Activated CD8-positive, alpha-beta memory T cell treated with anti-CD3 and anti-CD28 coated beads, Interleukin-2, amount 50 U/mL, for 4 hours (primary cell): ENCODE data around the gene PHOSPHO1.

Experiments used
- DNase-seq: peaks from one replicate; pipeline ENCODE4 v3.0.0-alpha.2; 2020

The PHOSPHO1 gene

DNA sequence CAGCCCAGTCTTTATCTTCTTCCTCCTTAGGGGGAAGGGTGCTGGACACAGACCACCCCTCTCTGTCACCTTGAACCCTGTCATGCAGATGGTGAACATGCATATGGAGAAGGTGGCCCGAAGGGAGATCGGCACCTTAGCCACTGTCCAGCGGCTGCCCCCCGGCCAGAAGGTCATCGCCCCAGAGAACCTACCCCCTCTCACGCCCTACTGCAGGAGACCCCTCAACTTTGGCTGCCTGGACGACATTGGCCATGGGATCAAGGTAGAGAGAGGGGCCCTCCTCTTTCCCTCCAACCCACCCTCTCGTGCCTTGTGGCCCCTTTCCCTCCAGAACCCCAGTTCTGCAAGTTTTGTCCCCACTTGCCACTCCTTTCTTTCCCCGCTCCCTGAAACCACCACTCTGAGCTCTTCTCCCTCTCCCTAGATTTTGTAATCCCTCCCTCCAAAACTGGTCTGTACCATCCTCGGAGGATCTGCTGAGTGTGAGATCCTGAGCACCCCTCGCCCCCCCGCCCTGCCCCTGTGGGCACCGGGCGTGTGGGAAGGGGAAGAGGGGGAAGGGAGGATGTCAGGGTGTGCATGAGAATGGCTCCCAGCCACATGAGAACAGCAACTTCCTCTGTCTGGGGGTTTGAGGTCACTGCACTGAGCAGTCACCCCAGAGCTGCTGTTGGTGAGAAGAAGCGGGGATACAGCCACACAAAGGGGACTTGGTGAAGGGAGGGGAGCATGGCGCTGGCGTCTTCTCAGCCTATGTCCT, 12.8 kb downstream of the PHOSPHO1 start:
- DNase-seq, result peak; percentile 68

DNA sequence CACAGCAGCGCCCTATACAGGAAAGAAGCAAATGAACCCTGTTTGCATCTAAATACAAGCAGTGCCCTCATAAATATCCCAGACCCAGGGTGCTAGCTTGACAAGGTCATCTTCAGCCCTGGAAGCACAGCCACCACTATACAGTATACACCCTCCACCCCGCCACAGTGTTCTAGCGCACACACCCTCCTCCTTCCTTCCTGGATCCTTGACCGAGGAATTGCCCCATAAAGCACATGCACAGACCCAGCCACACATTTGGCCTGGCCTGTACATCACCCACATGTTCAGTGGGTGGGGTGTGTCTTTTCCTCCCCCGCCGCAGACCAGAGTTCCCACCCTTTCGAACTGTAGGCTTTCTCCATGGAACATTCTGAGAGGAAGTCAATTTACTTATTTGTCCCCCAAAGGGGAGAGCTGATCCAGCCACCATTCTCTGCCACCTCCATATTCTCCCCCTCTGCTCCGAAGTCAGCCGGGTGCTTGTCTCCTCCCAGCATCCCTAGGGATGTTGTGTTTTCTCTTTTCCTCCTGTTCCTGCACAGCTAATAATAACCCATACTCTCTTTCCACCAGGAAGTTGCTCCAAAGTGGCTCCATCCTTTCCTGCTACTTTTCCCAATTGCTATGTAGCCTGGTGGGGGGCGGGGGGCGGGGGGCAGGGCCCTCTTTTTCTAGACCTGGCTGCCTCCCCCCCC, 13.5 kb downstream of the PHOSPHO1 start:
- no peak for DNase-seq

DNA sequence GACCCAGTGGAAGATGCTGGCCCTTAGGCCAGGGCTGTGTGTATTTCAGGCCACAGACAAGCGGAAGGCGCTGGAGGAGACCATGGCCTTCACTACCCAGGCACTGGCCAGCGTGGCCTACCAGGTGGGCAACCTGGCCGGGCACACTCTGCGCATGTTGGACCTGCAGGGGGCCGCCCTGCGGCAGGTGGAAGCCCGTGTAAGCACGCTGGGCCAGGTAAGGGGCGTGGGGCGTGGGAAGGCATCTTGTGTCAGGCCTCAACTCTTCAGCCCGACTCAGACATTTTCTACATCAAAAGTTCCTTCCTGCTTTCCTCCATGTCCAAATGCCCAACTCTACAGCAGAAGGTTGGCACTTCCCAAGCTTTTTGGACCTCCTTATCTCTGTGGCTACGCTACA, 14.1 kb downstream of the PHOSPHO1 start:
- no peak for DNase-seq

DNA sequence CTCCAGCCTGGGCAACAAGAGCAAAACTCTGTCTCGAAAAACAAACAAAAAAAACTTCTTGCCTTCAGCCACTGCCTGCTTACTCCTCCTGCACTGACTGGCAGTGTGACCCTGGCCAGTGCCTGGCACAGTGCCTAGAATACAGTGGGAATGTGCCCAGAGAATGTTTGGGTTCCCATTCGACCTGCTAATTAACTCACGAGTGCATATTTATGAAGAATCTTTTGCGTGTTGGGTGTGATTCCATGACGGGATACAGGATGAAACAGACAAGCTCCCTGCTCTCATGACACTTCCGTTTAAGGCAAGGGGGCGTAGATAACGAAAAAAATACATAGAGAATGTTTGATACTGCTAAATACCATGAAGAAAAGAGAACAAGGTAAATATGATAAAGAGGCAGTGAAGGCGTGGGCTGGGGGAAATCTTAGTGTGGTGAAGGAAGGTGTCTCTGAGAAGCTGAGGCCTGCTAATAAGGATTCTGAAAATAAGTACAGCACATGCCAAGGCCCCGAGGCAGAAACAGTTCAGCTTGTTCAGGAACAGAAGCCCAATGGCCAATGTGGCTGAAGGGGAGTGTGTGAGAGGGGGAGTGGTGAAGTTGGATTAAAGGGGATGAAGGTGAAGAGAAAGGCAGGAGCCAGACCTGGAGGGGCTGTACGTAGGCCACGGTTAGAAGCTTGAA, 15.8 kb downstream of the PHOSPHO1 start:
- peak; percentile 50 for DNase-seq

DNA sequence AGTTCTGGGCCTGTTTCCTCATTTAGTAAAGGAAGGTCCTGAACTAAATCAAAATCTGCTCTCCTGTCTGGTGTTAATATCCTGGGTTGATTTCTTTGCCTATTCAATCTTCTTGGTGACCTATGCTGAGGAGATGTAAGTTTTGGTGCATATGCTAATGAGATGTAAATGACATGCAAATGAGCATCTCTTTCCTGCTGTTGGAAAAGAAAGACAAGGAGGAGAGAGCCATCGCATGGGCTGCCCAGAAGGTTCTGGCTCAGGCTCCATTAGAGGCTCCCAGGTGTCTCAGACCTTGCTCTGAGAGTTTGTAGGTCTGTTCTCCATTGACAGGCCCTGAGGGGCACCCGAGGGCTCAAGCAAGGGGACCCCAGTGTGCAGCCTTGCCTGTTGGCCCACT, 16.7 kb downstream of the PHOSPHO1 start:
- no peak for DNase-seq

DNA sequence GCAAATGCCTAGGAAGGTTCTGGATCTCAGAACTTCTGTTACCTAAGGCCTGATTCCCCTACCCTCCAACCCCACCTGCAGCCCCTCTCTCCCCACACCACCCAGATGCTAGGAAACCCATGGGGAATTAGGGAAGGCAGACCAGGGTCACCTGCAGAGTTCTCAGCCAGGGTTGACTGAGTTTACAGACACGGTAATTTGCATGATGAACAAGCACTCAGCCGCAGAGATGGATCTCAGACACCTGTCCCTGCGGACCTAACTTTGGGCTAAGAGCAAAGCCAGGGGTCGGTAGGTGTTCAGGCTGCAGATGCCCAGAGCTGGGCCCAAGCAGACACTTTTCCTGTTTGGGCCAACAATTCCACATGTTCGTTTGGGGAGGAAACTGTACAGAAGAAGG, 17.2 kb downstream of the PHOSPHO1 start:
- no peak for DNase-seq

DNA sequence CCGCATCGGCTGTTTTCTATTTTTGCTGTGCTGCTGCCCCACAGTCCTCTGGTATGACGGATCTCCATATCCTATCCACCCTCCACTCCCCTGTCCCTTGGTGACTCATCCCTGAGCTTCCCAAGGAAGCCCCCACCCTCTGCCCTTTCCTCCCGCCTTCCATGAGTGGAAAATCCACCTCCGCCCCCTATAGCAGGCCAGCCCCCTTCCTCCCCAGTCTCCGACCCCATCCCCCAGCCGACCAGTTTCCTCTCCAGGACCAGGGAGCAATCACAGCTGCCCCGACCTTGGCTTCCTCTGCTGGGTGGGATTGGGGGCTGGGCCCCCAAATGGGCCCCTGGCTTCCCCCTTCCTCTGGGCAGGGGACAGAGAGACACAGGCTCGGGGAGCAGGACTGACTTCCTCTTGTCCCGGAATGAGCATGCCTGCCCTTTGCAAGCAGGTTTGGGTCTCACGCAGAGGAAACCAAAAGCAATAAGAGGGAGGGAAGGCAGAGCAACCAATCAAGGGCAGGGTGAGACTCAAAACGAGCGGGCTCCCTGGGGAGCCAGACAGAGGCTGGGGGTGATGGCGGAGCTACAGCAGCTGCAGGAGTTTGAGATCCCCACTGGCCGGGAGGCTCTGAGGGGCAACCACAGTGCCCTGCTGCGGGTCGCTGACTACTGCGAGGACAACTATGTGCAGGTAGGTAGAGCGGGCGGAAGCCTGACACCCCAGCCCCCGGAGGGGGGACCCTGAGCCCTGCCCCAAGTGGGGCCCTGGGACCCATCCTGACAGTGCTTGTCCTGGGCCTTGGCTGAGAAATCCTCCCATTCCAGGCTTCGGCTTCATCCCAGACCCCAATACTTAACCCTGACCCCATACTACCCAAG, 20.2 kb downstream of the PHOSPHO1 start, which contains the start of the genes ABI3 and GNGT2:
Gene ABI3, plus strand, starts transcription at position 550 of the 872 bp plus-strand sequence. Its CDS starts 18 bp downstream, at position 568.
Gene GNGT2, minus strand, starts transcription at position 417 of the 872 bp plus-strand sequence. CDS start 3,152 bp downstream, outside the sequence.
- peak; percentile 56 for DNase-seq

DNA sequence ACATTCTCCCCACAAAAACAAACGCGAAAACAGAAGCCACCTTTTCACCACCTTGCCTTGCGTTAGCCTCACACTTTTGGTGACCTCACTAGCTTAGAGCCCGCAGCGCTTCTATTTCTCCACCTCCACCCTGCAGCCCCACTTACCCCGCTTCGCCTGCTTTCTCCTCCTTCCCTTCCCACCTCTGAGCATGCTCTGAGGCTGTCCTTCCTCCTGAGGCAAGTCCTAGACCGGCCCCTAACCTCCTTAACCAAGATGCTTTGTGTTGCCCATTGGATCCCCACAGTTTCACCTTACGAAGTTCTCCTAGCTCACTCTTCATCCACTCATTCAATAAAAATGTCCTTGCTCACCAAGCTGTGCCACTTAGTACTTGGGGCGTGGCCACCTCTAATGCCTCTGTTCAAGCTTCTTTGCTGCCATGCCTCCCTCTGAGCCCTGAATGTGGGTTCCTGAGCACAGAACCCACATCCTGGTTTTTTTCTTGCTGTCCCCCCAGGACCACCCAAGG, 21.5 kb downstream of the PHOSPHO1 start:
- DNase-seq, result no peak

DNA sequence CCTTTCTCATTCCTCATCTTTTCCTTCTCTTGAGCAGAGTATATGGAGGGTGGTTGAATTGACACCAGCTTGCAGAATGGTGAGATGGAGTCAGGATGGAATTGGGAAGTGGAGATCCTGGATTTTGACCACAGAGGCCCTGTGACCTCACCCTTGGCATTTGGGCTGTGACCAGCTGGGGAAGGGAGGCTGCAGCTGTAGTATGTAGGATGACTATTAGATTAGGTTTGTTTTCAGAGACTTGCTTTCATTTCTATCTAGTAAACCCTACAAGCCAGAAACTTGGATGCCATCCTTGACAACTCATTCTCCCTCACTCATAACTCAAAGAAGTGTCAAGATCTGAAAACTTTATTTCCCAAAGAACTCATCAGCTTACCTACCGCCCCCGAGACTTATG, 26.1 kb downstream of the PHOSPHO1 start:
- DNase-seq, result no peak

DNA sequence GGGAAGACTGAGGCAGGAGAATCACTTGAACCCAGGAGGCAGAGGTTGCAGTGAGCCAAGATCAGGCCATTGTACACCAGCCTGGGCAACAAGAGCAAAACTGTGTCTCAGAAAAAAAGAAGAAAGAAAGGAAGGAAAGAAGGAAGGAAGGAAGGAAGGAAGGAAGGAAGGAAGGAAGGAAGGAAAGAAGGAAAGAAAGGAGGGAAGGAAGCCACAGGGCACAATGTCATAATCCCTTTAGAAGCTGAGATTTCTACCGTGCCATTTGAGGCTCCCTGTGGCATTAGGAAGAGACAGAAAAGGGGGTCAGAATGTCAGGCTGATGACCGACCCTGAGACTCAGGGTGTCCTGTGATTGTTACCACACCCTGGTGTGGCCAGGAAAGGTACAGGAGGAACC, 26.8 kb downstream of the PHOSPHO1 start:
- no peak for DNase-seq

DNA sequence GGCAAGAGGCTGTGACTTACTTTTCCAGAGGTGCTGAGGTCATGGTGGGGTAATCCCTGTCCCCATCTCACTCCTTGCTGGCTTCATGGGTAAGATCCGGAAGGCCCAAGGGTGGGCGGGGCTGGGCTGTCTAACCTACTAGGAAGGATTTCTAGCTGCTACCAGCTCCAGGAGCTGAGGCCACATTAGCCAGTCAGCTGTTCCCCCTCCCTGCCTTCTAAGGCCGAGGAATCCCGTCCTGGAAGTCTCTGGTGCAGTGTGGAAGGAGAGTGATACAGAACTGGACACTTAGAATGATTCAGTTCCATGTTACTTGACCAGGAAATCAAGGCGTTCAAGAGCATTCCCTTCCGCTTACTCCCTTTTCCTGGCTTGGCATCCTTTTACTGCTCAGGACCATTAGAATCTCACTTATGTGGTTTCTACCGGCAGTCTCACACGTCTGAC, 29.1 kb downstream of the PHOSPHO1 start:
- DNase-seq, result no peak

DNA sequence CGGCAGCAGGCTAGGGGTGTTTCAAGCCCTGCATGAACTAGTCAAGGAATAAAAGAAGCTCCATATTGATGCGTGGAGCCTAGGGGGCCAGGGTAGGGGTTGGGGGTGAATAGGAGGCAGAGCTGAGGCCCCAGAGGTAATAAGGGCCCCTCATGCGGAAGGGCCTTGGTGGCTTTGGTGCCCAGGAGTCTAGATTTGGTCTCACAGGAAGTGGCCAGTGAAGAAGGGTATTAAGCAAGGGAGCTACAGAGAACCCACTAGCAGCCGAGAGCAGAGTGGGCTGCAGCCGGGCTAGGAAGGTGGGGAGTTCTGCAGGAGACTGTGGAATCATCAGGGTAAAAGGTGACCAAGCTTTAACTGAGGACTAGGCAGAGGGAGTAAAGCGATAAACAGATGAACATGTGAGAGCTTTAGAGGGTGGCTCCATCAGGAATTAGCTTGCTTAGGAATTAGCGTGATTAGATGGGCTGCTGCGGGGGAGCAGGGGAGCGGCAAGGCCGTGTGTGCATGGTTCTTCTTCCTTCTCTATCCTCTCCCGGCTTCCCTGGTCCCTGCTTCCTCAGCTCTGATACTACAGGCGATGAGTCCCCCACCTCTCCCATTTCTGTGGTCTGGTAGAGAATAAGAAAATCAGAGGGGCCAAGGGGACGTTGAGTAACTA, 30.0 kb downstream of the PHOSPHO1 start:
- DNase-seq, result no peak

DNA sequence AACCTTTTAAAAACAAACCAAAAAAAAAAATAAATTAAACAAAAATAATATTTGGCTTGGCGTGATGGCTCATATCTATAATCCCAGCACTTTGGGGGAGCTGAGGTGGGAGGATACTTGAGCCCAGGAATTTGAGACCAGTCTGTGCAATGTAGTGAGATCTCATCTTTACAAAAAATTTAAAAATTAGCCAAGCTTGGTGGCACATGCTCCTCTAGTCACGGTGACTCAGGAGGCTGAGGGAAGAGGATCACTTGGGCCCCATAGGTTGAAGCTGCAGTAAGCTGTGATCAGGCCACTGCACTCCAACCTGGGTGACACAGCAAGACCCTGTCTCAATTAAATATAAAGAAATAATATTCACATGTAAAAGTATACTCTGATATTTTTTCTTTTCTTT, 32.4 kb downstream of the PHOSPHO1 start:
- DNase-seq, result no peak

DNA sequence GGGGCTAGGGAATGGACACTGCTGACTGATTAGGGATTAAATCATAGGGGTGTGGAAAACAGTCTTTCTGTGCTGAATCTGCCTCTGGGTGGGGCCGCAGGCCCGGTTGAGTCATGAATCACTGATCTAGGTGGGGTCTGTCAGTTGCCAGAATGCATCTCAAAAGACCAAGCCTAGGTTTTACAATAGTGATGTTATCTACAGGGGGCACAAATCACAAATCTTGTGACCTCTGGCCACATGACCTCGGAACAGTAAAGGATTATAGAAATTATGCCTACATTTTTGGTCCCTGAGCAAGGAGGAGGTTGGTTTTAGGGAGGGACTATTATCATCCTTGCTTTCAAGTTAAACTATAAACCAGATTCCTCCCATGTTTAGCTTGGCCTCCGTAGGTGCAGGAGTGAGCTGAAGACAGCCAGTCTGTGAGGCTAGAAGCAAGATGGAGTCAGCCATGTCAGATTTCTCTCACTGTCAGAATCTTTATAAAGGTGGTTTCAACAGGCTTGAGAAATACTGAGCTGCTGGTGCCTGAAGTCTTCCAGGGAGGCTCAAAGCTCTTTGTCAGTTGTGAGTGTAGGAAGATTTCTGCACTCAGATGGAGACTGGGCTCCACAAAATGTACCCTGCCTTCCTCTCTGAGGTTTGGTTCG, 33.1 kb downstream of the PHOSPHO1 start:
- DNase-seq, result no peak

DNA sequence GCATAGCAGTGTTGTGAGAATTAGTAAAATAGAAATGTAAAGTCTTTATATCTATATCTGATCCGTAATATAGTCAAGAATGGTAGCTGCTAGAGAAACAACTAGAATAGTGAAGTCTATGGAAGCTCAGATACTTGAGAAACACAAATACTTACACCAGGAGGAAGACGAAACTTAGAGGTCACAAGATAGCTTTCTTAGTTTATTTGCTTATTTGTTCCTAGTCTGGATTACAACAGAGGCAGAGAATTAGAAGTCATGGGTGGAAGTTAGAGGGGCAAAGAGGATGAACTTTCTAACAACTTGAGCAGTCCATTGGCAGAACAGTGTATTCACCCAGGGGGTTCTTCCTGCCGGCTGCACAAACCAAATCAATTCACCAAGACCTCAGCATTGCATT, 34.1 kb downstream of the PHOSPHO1 start:
- DNase-seq, result no peak

DNA sequence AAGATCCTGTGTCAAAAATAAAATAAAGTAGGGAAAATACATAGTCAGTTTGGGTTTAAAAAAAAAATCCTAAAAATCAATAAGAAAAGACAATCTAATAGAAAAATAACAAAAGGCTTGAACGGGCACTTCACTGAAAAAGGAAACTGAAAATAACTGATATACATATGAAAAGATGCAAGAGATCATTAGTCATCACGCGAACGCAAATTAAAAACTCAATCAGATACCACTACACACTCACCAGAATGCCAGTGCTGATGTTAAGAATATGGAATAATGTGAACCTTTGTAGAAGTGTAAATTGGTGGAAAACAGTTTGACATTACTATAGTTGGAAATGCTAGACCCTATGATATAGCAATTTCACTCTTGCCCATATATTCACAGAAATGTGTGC, 34.8 kb downstream of the PHOSPHO1 start:
- DNase-seq, result no peak

DNA sequence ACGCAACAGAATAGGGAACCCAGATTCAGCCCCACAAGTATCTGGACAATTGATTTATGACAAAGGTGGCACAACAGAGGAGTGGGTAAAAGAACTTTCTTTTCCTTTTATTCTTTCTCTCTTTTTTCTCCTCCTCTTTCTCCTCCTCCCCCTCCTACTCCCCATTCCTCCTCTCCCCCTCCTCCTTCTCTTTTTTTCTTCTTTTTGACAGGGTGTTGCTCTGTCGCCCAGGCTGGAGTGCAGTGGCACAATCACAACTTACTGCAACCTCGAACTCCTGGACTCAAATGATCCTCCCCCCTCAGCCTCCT, 36.3 kb downstream of the PHOSPHO1 start:
- DNase-seq, result no peak

DNA sequence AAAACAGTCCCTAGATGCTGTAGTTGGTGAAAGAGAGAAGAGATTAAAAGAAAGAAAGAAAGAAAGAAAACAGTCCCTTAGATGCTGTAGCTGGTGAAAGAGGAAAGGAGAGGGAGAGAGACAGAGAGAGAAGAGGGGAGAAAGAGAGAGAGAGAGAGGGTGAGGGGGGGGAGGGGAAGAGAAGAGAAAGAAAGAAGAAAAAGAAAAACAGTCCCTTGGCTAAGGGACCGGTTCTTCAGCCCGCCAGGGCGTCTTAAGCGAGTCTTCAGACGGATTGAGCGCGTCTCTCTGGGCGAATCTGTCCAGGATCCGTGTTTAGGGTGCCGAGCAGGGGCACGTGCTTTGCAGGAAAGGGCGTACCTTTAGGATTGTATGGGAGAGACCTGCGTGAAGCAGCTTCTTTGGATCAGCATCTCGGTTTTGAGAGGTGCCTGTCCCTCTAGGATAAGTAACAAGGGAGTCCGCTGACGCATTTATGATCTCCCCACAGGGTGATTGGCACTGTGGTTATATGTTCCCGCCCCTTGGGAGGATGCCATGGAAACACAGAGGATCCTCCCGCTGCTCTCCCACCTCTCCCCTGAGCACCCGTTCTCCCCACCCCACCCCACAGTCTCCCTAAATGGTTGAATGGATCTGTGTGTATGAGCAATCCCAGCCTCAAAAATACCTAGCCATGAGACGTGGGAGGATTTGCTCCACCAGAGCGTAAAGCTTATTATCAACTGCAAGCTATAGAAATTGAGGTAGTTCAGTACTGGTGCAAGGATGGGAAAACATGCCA, 36.9 kb downstream of the PHOSPHO1 start:
- DNase-seq, result no peak

DNA sequence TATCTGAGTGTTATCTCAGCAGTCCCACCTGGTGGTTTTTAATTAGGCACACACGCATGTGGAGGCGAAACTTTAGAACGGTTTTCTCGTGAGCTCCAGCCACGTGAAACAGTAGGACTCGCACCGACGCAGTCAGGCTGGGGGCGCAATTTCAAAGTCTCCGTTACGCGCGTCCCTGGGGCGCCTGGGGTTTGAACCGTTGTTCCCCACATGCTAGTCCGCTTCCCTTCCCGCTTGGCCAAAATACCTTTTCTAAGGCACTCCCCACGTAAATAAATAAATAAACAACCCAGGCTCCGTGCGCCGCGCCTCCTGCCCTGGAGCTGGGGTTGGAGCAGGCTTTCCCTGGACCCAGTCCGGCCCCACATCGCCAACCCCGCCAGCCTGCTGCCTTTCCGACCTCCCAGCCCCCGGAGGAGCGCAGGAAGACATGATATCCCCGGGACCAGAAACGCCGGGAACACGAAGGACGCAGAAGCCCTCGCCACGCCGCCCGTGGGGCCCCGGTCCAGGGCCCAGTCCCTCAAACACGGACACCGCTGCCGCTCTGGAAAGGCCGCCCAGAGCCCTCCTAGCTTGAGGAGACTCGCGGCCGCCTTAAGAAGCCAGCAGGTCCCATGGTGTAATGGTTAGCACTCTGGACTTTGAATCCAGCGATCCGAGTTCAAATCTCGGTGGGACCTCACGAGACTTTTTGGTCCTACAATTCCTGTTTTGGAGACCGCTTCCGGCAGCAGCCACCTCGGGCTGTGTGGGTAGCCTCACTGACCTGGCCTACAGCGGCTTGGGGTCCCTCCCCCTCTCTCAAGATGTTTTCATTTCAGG, 38.5 kb downstream of the PHOSPHO1 start:
- DNase-seq, result peak; percentile 93
